Smooth muscle cell (in vitro differentiated cells): Measurements from ENCODE around the gene ZNF280B. TPM values are rescaled to one million over a fixed set of nuclear protein-coding genes. Genes with fewer than 3 reads are reported as not detected.

Experiments
- DNase-seq: peaks from one replicate; lab custom pipeline; 2025; ENCODE audit not compliant: unreplicated experiment; lab: John Stamatoyannopoulos, UW
- H2AFZ ChIP-seq: fragments of 200-600 bp; sonication (generic); 2 replicates; pipeline ENCODE4 v1.6.0; 2016; ENCODE audit warnings: antibody characterized with exemption, low read depth, mild to moderate bottlenecking
- H3F3A ChIP-seq: fragments of 200-600 bp; sonication (generic); 2 replicates; pipeline ENCODE4 v1.6.0; 2017; ENCODE audit warnings: antibody characterized with exemption, low read depth
- H3K27ac ChIP-seq: fragments of 200-600 bp; sonication (generic); 2 replicates; pipeline ENCODE4 v1.5.1; 2016; ENCODE audit warnings: low read depth, mild to moderate bottlenecking
- H3K27me3 ChIP-seq: fragments of 200-600 bp; sonication (generic); 2 replicates; pipeline ENCODE4 v1.6.1; 2016; ENCODE audit warnings: low read depth, mild to moderate bottlenecking
- H3K36me3 ChIP-seq: fragments of 200-600 bp; sonication (generic); 2 replicates; pipeline ENCODE4 v1.5.1; 2016; ENCODE audit warnings: low read depth
- H3K4me1 ChIP-seq: fragments of 200-600 bp; sonication (generic); 2 replicates; pipeline ENCODE4 v1.5.1; 2016; ENCODE audit warnings: low read depth
- H3K4me2 ChIP-seq: fragments of 200-600 bp; sonication (generic); 2 replicates; pipeline ENCODE4 v1.6.0; 2016; ENCODE audit warnings: mild to moderate bottlenecking
- H3K4me3 ChIP-seq: fragments of 200-600 bp; sonication (generic); 2 replicates; pipeline ENCODE4 v1.5.1; 2016; ENCODE audit warnings: mild to moderate bottlenecking
- H3K79me2 ChIP-seq: fragments of 200-600 bp; sonication (generic); 2 replicates; pipeline ENCODE4 v1.6.0; 2016; ENCODE audit warnings: low read depth, mild to moderate bottlenecking
- H3K9ac ChIP-seq: fragments of 200-600 bp; sonication (generic); 2 replicates; pipeline ENCODE4 v1.6.0; 2016; ENCODE audit warnings: low read depth
- H3K9me3 ChIP-seq: fragments of 200-600 bp; sonication (generic); replicated peaks from 2 replicates; pipeline ENCODE4 v1.5.1; 2016; ENCODE audit warnings: low read depth
- H4K20me1 ChIP-seq: fragments of 200-600 bp; sonication (generic); 2 replicates; pipeline ENCODE4 v1.6.0; 2016; ENCODE audit warnings: low read depth
- CTCF ChIP-seq: fragments of 200-600 bp; sonication (generic); IDR thresholded peaks from 2 replicates; pipeline ENCODE4 v1.5.1; 2017; ENCODE audit warnings: borderline replicate concordance, mild to moderate bottlenecking, antibody characterized with exemption; ENCODE audit not compliant: insufficient read depth, poor library complexity, severe bottlenecking
- WGBS: methylation state at CpG from one replicate; pipeline ENCODE4 v1.1.7; 2016; ENCODE audit warnings: low lambda C conversion rate; 5-methylcytosine and 5-hydroxymethylcytosine counted together
- polyA plus RNA-seq: library from polyadenylated mRNA; unstranded; fragments of >200 nt; fragmentation: Nextera tagmentation; extraction: Ambion mirVana; gene quantifications from 2 replicates; pipeline ENCODE4 v1.2.1, GENCODE V29; 2016
- total RNA-seq: library from RNA; depleted of rRNA; stranded (reverse); fragments of >200 nt; gene quantifications from 2 replicates; pipeline ENCODE4 v1.2.3, GENCODE V29; 2014

The ZNF280B gene
- total and polyA plus RNA-seq, 2 experiments from 2014 or later = 3.0 to 3.3 TPM

- no peaks in the 10 kb centered on the region for H3F3A ChIP-seq
- H3K36me3 ChIP-seq = no peaks in the 10 kb centered on the region
- H3K79me2 ChIP-seq = no peaks in the 10 kb centered on the region
- WGBS = 92% methylated on average over 2 of the region's 2 CpGs
- no peak for DNase-seq
- no peaks in the 10 kb centered on the region for H3K27me3 ChIP-seq
- H2AFZ ChIP-seq = no peak overlapping the region
- H3K9me3 ChIP-seq = no peaks in the 10 kb centered on the region
- H3K9ac ChIP-seq = no peak overlapping the region
- no peak for TF ChIP-seq CTCF
- H3K4me3 ChIP-seq = no peak overlapping the region
- H3K4me2 ChIP-seq = no peak overlapping the region
- no peaks in the 10 kb centered on the region for H4K20me1 ChIP-seq
- no peak overlapping the region for H3K27ac ChIP-seq
- H3K4me1 ChIP-seq = no peaks in the 10 kb centered on the region
Observed at GRCh38 chr22:22480940-22481339, 27.6 kb downstream of the ZNF280B start.

- no peaks in the 10 kb centered on the region for H3K27me3 ChIP-seq
- H3K9me3 ChIP-seq = no peaks in the 10 kb centered on the region
- no peak overlapping the region for H3K9ac ChIP-seq
- H3K36me3 ChIP-seq = no peaks in the 10 kb centered on the region
- no peaks in the 10 kb centered on the region for H3F3A ChIP-seq
- H2AFZ ChIP-seq = no peak overlapping the region
- no peaks in the 10 kb centered on the region for H3K4me1 ChIP-seq
- no peaks in the 10 kb centered on the region for H4K20me1 ChIP-seq
- H3K4me3 ChIP-seq = no peak overlapping the region
- 96% methylated on average over 5 of the region's 5 CpGs for WGBS
- no peak for DNase-seq
- no peak overlapping the region for H3K4me2 ChIP-seq
- H3K79me2 ChIP-seq = no peaks in the 10 kb centered on the region
- no peak for TF ChIP-seq CTCF
- H3K27ac ChIP-seq = no peak overlapping the region
Observed at GRCh38 chr22:22479999-22480532, 28.5 kb downstream of the ZNF280B start.

- H3K9me3 ChIP-seq = no peaks in the 10 kb centered on the region
- H3K36me3 ChIP-seq = no peaks in the 10 kb centered on the region
- no peaks in the 10 kb centered on the region for H3K79me2 ChIP-seq
- TF ChIP-seq CTCF = no peak
- DNase-seq = no peak
- no peak overlapping the region for H2AFZ ChIP-seq
- H3K27me3 ChIP-seq = no peaks in the 10 kb centered on the region
- H3K4me1 ChIP-seq = no peaks in the 10 kb centered on the region
- no peak overlapping the region for H3K4me2 ChIP-seq
- H3K4me3 ChIP-seq = no peak overlapping the region
- no peaks in the 10 kb centered on the region for H3F3A ChIP-seq
- H3K9ac ChIP-seq = no peak overlapping the region
- no peak overlapping the region for H3K27ac ChIP-seq
- 83% methylated on average over 2 of the region's 2 CpGs for WGBS
- no peaks in the 10 kb centered on the region for H4K20me1 ChIP-seq
Observed at GRCh38 chr22:22479116-22479515, 29.4 kb downstream of the ZNF280B start.

GRCh38 chr22:22478470-22478869 lies 30.1 kb downstream of the ZNF280B start:
- no peaks in the 10 kb centered on the region for H3K36me3 ChIP-seq

More at GRCh38 chr22:22478470-22478869, 30.1 kb downstream of the ZNF280B start:
- TF ChIP-seq CTCF = no peak
- no peaks in the 10 kb centered on the region for H3K79me2 ChIP-seq
- H3K27ac ChIP-seq = no peak overlapping the region
- H3K9ac ChIP-seq = no peak overlapping the region
- no peaks in the 10 kb centered on the region for H3K27me3 ChIP-seq
- no peaks in the 10 kb centered on the region for H3K4me1 ChIP-seq
- no peak overlapping the region for H3K4me3 ChIP-seq
- no peaks in the 10 kb centered on the region for H4K20me1 ChIP-seq
- H3F3A ChIP-seq = no peaks in the 10 kb centered on the region
- no peak overlapping the region for H2AFZ ChIP-seq
- H3K4me2 ChIP-seq = no peak overlapping the region
- no peaks in the 10 kb centered on the region for H3K9me3 ChIP-seq
- no peak for DNase-seq
